NCI-H774 (cell line): ENCODE measurements around the gene CCDC126.
"Not testable (repeated sequence)": the region's sequence is repeated elsewhere in the genome, so short reads cannot be mapped to it uniquely, and the experiment has no call there.

Source experiments
- DNase-seq: peaks from one replicate; lab custom pipeline; 2025; lab: John Stamatoyannopoulos, UW

The CCDC126 gene, protein sequence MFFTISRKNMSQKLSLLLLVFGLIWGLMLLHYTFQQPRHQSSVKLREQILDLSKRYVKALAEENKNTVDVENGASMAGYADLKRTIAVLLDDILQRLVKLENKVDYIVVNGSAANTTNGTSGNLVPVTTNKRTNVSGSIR

DNA sequence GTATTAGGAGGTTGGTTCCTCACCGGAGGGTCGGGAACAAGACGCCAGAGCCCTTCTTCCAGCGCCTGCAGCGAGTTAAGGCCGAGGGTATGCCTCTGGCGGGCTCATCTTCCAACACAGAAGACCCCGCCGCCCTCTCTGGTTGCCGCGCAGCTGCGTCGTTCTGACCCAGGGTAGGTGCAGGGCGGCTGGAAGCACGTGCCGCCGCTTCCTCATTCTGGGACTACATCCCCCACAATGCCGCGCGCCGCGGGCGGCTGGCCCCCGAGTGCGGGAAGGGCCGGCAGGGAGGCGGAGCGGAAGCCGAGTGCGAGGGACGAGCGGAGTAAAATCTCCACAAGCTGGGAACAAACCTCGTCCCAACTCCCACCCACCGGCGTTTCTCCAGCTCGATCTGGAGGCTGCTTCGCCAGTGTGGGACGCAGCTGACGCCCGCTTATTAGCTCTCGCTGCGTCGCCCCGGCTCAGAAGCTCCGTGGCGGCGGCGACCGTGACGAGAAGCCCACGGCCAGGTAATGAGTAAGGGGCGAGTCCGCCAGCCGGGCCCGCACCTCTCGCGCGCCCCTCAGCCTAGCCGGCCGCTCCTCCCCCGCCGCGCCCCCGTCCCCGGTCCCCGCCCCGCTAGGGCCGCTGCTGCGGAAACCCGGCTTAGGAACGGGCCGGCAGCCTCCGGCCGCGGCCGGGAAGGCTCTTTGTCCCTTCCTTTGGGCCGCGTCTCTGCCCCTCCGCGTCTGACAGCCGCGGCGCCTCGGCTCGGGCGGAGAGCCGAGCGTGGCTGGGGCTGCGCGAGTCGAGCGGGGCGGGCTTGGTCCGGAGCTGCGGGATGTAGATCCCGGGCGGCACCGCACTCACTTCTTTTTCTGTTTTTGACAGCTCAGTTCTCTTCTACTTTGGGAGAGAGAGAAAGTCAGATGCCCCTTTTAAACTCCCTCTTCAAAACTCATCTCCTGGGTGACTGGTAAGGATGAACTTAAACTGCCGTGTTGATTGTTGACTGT is at the start of gene CCDC126:
CCDC126 (plus strand) TSS at position 289 of the 998 bp plus-strand sequence. CDS start 13,934 bp downstream, outside the sequence.
- peak; percentile 89 for DNase-seq

DNA sequence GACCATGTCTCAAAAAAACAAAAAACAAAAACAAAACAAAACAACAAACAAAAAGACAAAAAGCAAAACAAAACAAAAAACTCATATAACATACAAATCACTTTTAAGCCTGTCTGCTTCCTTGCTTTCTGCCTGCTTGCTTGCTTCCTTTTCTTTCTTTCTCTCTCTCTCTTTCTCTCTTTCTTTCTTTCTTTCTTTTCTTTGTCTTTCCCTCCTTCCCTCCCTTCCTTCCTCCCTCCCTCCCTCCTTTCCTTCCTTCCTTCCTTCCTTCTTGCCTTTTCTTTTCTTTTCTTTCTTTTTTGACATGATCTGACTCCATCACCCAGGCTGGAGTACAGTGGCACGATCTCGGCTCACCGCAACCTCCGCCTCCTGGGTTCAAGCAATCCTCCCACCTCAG is 49.5 kb upstream of the CCDC126 start:
- no peak for DNase-seq

DNA sequence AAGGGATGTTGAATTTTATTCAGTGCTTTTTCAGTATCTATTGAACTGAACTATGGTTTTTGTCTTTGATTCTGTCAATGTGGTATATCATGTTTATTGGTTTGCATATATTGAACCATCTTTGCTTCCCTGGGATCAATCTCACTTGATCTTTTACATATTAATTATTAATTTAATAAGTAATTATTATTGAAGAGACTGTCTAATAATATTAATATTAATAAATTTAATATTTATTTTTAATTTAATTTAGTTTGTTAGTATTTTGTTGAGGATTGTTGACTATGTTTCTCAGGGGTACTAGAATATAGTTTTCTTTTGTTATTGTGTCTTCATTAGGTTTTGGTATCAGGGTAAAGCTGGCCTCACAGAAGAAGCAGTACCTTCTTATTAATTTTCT is 38.9 kb upstream of the CCDC126 start:
- DNase-seq: no peak

DNA sequence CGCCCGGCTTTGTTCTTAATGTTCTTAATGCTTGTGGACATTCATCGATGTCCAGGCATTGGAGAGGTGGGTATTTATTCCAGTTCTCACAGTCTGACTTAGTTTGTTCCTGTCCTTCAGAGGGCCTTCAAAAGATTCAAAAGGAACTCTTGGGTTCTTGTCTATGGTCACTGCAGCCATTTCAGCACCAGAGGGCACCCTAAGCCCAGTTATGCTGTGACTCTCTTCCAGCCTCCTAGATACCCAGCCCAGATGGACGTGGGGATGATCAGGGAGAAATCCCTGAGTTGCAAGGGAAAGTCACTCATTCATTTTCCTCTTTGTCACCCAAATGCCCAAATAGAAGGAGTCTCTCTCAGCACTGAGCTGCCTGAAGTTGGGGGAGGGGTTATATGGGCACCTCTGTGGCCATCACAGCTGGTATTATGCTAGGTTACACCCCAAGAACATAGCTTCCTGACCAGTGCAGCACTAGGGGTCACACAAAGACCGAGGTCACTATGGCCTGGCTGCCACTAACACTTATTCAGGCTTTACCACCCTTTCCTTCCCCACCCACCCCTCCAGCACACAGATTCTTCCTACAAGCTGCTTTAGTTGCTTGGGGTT is 26.5 kb upstream of the CCDC126 start:
- DNase-seq: peak; percentile 30

DNA sequence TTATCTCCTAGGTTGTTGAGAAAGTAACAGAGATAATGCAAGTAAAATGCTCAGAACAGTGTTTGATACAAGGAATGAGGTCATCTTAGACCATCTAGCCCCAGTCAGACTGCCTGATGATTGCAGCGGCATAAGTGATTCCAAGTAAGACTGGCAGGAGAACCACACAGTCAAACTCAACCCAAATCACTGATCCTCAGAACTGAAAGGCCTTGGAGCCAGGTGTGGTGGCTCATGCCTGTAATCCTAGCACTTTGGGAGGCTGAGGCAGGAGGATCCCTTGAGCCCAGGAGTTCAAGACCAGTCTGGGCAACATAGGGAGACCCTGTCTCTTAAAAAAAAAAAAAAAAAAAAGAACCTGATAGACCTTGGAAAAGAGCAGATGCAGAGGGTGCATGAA is 15.2 kb upstream of the CCDC126 start:
- not testable (repeated sequence) for DNase-seq

DNA sequence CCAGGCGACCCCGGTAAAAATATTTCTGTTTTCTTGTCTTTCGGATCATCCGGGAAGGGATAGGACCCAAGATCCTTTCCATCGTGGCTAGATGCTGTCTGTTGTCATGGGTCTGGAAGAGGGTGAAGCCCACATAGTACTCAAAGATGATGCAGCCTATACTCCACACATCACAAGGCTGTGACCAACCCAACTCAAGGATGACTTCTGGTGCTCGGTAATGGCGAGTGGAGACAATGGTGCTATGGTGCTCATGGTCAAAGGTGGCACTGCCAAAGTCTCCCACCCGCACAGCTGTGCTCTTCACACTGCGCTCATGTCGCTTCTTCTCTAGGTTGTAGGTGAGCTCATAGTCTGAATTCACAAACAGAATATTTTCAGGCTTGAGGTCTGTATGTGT is 11.9 kb upstream of the CCDC126 start:
- DNase-seq: not testable (repeated sequence)

DNA sequence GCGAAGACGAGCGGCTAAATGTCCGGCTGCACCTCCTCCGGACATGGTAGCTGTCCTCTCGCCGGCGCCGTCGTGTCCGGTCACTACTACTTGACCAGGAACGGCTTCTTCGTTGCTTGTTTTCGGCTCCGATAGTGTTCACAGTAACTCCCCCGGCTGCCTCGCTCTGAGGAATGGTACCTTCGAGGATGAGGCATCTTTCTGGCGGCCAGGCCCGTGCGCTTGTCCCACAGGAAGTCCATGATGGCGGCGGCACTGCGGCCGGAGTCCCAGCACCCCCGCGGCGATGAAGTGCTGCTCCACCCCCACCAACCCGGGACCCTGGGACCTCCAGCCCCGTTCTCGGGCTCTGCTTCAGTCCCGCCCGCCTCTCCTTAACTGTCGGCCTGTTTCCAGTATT is 11.0 kb upstream of the CCDC126 start:
- no peak for DNase-seq

DNA sequence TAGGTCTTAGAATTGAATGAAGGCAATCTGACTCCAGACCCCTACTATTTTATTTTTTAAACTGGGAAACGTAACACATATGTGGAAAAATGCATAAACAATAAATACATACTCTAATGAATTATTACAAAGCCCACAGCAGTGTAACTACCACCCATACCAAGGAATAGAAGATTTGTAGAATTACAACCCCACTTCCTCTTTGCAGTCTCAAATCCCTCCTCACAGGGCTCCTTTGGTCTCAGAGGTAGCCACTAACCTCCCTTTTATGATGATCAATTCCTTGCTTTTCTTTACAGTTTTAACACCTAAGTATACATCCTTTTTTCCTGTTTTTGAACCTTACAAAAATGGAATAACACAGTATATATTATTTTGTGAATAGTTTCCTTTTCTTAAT is 6.7 kb upstream of the CCDC126 start:
- DNase-seq: no peak

DNA sequence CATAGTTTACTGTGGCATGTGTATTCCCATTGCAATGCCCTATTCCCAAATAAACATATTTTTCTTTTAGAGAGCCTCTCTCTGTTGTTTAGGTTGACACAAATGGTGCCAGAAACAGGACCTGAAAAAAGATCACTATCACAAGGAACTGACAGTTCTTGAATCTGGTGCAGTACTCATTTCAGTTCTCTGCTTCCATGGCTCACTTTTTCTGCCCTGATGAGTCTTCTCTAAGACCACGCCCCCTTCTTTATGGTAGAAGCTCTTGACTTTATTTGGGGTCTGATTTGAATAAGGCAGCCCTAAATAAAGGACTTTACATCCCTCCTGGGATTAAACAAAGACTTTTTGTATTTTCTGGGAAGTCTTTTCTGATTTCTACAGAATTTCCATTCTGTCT is 3.5 kb upstream of the CCDC126 start:
- DNase-seq: no peak

DNA sequence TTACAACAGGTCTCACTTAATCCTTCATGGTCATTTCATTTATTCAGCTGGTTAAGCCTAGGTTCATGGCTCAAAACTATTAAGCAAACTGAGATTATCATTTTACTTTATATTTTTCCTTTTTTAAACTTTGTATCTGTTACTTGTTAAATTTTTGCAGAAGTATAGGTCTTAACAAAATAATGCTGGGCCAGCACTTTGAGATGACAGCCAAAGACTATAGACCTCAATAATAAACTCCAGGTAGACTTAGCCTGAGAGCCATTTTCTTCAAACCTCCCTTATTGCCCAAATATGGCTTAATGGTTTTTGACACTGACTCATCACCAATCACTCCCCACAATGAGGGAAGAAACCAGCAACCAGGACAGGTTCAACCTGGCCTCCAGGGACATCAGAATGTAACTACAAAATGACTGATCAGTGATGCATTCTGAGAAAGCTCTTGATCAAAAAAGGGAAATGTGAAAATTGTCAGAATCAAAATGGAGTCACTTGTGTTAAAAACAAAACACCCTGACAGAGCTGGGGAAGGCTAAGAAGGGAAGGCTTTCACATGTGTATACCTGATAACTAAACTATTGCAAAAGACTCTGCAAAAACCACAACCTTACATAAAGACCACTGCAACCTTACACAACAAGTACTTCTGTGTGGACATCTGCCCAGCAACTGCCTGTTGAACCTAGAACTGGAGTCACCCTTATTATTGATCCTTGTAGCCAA is 2.1 kb upstream of the CCDC126 start:
- DNase-seq: no peak

DNA sequence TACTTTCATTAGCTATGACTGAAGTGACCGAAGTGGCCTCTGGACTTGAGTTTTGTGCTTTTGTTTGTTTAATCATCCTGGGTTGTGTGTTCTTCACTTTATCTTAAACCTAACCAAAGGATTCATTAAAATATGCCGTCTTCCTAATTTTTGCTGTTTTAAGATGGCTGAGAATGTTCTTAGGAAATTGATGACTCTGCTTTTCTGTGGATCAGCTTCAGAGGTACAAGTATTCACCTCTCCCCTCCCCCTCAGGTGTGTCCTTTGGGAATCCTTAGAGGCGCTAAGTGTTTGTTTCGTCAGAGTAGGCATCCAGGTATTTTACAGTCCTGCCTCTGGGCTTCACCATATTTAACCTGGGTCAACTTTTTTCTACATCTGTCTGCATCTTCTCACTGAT is 1.1 kb downstream of the CCDC126 start:
- no peak for DNase-seq

DNA sequence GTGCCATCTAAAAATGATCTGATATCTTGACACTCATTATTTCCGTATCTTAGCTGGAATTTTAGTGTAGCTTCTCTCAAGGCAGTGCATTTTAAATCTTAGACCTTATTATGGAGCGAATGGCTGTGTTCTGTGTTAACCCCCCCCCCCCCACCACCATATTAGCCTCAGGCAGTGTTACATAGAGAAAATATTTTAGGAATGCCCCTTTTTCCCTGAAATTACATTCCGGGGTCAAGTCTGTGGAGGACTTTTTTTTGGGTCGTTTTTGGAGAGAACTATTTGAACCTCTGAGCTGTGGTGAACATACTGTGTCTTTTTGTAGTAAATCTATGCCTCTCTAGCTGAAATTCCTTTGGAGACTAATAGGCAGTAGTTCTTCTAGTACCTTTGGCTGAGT is 3.1 kb downstream of the CCDC126 start:
- DNase-seq: no peak

DNA sequence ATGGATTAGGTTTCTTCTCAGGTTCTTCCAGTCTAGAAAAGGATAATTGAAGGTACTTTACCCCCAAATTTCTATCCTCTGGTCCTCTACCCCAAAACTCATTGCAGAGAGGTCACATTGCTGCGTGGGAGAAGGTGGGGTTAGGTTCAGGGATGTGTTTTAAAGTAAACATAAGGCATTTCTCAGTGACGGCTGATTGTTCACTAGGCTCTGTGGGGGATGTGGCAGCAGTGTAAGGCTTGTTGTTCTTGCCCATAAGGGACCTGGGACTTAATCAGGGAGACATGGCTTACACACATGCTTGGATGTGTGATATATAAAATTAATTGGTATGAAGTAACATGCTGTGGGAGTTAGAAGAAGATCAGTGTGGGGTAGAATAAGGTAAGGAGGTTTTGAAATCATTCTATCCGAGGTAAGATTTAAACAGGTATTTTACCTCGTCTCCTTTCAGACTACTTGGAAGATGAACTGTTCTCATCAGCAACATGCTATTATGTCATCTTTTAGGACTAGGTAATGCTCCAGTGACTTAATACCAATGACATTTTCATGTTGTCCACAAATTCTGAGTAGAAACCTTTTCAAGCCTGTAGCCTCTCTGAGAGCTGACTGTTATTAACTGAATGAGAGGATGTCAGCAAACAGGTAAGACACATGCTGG is 6.6 kb downstream of the CCDC126 start:
- DNase-seq: no peak

DNA sequence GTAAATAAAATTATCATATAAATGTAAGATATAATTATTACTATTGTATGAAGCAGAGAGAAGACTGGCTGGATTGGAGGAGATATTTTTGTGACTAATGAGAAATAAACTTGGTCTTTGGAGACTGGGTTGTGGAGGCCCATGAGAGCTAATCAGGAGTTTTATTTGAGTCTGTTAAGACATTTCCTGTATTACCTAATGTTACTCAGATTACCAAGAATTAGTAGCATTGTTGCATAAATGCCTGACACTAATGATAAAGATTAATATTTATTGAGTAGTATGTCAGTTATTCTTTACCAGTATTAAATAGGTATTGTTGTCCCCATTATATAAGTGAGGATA is 7.1 kb downstream of the CCDC126 start:
- DNase-seq: no peak

DNA sequence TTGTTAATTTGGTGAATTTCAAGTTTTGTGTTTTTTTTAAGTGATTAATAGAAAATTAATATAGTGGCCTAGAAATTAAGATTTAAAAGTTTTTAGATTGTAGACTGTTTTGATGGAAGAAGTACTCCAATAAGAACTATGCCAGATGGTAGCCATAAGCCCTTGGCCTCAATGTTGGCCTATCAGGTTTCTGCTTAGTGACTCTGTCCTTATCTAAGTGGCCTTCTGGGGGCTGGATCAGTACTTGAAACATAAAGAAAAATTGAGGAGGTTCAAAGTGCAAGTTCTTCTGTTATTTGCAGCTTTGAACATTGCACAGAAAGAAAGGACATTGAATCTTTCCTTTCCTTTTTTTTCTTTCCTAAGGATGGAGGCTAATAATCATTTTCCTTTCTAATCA is 9.9 kb downstream of the CCDC126 start:
- no peak for DNase-seq

DNA sequence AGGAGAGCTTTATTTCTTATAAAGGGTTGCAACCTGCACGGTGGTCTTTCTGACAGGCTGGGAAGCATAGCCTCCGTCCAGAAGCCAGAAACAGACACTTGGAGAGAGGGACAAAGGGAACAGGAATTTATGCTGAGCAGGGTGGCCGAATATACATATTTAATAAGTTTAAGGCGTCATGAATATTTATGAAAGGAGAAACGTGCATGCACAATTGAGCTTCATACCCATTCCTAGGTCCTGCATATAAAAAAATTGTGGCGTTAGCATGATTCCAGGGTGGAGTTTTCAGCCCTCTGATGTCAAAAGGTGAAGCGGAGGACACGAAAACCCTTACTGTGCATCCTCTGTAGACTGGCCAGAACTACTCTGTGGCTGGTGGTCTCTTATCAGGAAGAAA is 10.7 kb downstream of the CCDC126 start:
- DNase-seq: no peak

DNA sequence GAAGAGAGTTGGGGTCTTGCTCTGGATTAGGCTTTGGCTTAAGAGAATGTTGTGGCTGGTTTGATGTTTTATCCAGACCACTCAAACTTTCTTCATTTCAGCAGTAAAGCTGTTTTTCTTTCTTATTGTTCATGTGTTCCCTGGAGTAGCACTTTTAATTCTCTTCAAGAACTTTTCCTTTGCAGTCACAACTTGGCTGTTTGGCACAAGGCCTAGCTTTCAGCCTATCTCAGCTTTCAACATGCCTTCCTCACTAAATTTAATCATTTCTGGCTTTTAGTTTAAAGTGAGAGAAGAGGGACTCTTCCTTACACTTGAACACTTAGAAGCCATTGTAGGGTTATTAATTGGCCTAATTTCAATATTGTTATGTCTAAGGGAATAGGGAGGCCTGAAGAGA is 18.1 kb downstream of the CCDC126 start:
- no peak for DNase-seq

DNA sequence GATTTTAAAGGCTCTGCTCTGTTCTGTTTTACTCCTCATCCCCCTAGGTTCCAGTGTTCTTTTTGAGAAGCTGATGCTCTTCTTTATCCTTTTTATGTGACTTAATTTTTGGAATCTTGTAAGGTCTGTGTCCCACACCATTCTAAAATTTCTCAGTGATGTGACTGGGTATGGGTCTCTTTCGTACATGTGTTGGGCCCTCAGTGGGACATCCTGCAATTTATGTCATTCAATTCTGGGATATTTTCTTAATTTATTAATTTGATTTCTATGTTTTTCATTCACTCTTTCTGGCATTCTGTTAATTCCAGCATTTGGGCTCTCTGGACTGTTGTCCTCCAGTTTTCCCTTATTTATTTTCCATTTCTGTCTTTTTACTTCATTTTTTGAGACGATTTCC is 19.4 kb downstream of the CCDC126 start:
- no peak for DNase-seq

DNA sequence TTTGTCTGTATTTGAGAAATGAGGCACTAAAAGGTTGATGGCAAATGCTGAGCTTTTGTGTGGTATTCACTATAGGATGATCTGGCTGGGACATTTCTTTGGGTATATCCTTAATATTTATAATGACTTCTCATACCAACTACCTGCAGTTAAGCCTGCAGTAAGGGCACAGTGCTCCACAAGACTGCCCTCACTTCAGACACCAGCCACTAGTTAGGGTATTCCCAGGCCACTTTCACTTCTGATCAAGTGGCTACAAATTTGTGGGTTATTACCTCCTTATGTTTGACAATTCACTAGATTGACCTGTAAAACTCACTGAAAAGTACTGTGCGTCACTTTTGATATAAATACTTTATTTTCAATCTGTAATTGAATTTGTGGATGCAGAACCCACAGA is 20.3 kb downstream of the CCDC126 start:
- DNase-seq: no peak

DNA sequence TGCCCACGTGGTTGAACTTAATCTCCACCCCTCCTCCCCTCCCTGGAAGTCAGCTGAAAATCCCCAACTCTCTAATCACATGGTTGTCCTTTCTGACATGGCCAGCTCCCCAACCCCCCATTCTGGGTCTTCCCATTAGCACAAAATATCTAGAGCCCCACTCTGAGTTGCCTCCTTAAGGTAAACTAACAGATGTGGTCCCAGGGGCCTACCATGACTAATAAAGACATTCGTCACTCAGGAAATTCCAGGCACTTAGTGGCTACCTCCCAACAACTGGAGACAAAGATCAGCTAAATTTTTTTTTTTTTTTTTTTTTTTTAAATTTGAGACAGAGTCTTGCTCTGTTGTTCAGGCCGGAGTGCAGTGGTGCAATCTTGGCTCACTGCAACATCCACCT is 21.1 kb downstream of the CCDC126 start:
- no peak for DNase-seq

DNA sequence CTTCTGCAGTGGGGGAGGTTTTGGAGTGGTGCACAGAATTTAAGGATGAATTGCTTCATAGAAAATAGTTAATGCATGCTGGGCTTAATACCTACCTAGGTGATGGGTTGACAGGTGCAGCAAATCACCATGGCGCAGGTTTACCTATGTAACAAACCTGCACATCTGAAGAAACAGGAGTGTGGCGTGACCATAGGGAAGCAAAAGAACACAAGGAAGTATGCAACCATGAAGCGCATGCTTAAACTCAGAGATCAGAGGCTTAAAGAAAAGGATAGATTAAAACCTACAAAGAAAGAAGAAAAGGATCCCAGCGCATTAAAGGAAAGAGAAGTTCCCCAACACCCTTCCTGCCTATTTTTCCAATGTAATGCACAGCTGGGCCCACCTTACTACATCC is 22.0 kb downstream of the CCDC126 start:
- no peak for DNase-seq

DNA sequence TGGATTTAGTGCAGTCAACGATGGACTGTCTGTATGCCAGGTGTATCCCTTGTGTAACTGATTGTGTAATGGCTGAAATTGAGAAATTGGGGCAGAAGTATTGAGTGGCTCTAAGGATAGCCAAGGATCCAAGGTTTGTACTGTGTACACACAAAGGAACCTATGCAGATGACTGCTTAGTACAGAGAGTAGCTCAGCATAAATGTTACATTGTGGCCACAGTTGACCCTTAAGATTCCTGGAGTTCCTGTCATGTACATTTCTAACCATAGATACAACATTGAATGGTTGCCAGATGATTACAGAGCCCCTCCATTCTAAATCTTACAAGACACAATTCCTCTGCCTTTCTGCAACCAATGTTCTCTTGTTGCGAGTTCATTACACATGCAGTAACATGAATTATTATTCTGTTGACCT is 25.3 kb downstream of the CCDC126 start:
- no peak for DNase-seq
